GM19397 (cell line): ENCODE data around the gene NUP210.

Experiments
- ATAC-seq: cut with Tn5 transposase; IDR thresholded peaks from one replicate; pipeline ENCODE4 v1.9.1; 2021; ENCODE audit warnings: mild to moderate bottlenecking, moderate library complexity; ENCODE audit not compliant: unreplicated experiment

The NUP210 gene

DNA sequence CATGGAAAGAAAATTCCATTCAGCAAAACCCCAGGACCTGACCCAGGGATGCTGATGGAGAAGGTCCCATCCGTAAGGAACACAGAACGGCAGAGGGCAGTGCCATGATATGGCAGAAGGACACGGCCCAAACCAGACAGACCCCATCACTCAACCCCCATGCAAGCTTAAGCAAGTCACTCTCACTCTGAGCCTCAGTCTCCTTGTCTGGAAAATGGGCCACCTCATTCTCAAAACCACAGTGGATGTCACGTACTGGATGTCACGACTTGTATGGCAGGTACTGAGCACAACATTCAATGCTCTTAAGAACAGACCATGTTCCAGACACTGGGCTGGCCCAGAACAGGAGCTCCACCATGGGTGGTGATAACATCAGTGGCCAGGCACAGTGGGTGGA, 90.4 kb downstream of the NUP210 start:
- ATAC-seq: no peak

GRCh38 chr3:13325892-13326443, 94.2 kb downstream of the NUP210 start:
- no peak for ATAC-seq

DNA sequence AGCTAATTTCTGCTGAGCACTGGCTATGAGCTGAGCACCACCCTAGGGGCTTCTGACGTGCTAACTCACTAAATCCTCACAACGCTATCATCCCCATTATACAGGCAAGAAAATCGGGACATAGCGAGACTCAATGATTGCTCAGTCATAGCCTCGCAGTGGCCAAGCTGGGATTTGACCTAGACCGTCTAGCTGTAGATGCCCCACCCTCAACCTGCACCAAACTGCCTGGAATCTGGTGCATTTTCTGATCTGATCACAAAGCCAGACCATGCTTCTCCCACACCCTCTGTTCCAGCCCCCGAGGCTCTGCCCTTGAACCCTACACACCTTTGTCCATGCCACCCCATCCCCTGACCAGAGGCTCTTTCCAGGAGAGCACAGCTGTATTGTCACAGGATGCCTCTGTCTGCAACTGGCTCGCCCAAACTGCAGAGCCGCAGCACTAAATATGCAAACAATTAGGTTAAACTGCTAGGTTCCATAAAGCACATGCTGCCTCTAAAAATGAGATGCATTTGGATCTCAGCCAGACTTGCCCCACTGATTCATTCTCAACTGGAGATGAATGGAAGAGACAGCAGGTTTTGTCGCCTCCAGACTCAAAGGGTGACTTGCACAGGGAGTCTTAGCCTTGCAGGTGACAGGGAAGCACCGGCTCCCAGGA, 95.2 kb downstream of the NUP210 start:
- ATAC-seq: no peak

- no peak for ATAC-seq
Measured at GRCh38 chr3:13323822-13324221, 96.3 kb downstream of the NUP210 start.

DNA sequence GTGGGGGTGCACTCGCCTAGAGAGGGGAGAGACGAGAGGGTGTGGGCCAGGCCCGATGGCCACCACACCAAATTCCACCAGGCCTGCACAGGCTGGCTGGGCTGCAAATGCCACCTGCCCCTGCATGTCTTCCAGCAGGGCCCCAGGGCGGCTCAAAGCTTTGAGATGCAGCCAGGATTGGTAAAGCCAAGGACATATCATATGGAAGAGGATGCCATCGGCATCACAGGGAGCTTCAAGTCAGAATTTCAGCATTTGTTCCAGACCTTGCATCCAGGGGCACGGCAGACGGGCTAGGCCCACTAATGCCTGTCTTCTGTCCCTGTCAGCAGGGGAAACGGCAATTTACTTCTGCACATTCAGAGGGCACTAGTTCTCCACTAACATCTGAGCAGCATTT, 97.8 kb downstream of the NUP210 start:
- ATAC-seq: no peak

GRCh38 chr3:13319564-13320220, 100.4 kb downstream of the NUP210 start:
- ATAC-seq: no peak

GRCh38 chr3:13318626-13319470, 101.3 kb downstream of the NUP210 start:
- no peak for ATAC-seq

DNA sequence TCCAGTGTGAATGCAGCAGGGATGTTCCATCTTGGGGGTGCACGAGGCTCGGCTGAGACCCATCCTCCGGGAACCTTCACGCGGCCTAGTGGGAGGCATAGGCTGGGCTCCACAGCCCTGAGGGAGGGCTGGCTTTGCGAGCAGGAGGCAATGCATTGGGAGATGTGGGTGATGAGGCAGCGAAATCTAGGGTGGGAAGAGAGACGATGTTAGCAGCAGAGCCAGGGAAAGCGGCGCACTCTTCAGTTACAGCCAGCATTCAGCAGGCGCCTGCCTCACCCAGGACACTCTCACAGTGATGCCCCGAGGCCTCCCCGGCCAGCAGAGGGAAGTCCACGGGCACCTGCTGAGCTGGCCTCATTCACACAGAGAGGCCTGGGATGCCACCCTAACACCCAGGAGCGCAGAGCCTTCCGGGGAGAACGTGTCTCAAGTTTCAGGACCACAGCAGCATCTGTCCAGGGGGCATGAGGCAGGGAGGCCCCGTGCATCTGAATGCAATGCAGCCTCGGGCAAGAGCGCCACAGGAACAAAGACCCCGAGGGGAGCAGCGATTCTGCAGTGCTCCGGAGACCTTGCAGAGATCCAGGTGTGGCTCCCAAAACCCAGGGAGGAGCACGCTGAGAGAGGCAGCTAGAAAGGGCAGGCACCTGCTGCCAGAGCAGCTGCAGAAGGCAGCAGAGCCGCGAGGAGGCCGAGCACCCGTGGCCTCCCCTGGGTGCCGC, 102.4 kb downstream of the NUP210 start:
- ATAC-seq: no peak

GRCh38 chr3:13316603-13317002, 103.5 kb downstream of the NUP210 start:
- ATAC-seq: no peak

GRCh38 chr3:13314877-13315276, 105.2 kb downstream of the NUP210 start:
- no peak for ATAC-seq

DNA sequence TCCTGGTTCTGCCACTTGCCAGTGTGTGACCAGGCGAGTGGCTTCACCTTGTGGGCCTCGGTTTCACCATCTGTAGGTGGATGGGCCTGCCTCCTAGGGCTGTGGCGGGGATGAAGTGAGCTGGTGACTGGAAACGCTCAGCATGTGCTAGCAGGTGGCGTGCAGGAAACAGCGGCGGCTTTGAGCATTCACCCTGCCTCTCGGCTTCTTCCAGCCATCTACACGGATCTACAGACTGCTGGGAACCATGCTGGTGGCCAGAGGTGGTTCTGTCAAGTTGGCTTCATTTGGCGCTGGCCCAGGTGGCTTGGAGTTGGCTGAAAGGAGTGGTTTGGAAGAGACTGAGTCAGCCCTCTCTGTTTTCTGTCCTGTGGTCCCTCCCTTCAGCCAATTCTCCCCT, 106.3 kb downstream of the NUP210 start:
- no peak for ATAC-seq

DNA sequence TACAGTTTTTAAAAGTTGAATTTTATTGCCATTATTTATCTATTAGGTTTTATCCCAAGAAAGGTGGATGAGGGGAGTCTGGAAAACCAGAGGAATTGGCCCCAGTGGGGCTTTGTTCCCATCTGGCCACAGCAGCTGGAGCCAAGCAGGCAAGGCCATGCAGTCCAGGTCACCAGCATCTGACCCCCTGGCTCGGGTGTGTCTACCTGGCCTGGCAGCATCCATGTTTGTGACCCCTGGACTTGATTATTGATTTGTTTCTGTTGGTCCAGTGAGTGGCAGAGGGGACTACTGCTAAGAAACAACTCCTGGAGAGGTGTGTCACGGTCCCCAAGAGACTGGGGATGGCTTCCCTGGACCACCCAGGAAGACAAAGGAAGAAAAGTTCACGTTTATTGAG, 111.1 kb downstream of the NUP210 start:
- no peak for ATAC-seq

GRCh38 chr3:13308380-13308801, 111.7 kb downstream of the NUP210 start:
- no peak for ATAC-seq

GRCh38 chr3:13307041-13307440, 113.1 kb downstream of the NUP210 start:
- ATAC-seq: no peak

DNA sequence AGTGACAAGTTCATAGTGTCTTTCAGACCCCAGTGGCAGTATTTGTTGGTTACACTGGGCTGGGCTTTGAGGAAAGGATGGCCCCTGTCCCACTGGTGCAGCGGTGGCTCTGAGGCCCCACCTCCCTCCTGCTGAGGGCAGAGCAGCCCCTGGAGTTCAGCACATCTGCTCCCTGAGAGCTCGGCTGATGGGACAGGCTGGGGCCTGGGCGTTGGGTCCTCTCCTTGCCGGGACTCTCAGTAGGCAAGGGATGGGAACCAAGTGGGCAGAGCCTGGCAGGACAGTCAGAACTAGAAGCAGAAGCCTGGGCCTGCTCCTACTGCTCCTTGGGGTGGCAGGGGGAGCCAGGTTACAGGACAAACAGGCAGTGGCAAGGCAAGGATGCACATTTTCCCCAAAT, 114.5 kb downstream of the NUP210 start:
- ATAC-seq: no peak

- no peak for ATAC-seq
Measured at GRCh38 chr3:13303410-13303809, 116.7 kb downstream of the NUP210 start.

DNA sequence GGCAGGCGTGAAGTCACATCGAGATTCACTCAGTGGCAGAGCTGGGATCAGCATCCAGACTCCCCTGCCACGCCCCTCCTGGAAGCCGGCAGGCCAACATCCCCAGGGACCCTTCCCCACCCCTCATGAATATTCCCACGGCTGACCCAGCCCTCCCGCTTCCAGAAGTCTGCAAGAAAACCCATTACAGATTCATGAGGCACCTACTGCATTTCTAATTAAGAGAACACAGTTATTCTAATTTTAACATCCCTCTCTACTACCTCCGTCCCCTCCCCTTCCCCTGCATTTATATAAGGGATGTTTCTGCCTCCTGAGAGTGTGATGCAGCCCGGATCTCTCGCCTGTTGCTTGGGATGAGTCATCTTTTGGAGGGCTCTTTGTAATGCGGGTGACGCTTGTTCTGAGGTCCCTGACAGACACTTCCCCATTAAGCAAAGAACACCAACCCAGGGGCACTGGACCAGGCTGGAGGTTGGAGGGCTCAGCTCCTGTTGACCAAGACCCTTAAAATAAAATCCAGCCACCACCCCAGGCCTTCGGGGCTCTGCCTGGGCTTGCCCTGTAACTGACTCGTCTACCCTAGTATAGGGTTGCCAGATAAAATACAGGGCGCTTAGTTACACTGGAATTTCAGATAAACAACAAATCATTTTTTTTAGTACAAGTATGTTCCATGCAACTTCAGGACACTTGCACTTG, 118.7 kb downstream of the NUP210 start:
- no peak for ATAC-seq

GRCh38 chr3:13300546-13301285, 119.4 kb downstream of the NUP210 start:
- no peak for ATAC-seq

GRCh38 chr3:13299531-13300155, 120.5 kb downstream of the NUP210 start:
- ATAC-seq: no peak
